SK-N-SH treated with all-trans-retinoic acid at 6 μM for 48 hours (cell line): Measurements from ENCODE around the gene TSC1.

Experiments
- ARNTL ChIP-seq: fragments of 450-650 bp; formaldehyde crosslinking; IDR thresholded peaks from 2 replicates; pipeline ENCODE4 v1.5.0; 2020; ENCODE audit warnings: low read depth, mild to moderate bottlenecking, moderate library complexity, borderline replicate concordance
- CSDC2 ChIP-seq: fragments of 250-450 bp; sonication (Bioruptor Pico); IDR thresholded peaks from 2 replicates; pipeline ENCODE4 v1.5.0; 2020; ENCODE audit warnings: mild to moderate bottlenecking, moderate library complexity
- GLIS3 ChIP-seq: fragments of 250-450 bp; sonication (Bioruptor Pico); IDR thresholded peaks from 2 replicates; pipeline ENCODE4 v1.5.0; 2020; ENCODE audit warnings: mild to moderate bottlenecking, moderate library complexity
- ISL1 ChIP-seq: fragments of 250-450 bp; sonication (Bioruptor Pico); IDR thresholded peaks from 2 replicates; pipeline ENCODE4 v2.1.2; 2022; ENCODE audit warnings: mild to moderate bottlenecking, moderate library complexity
- RARB ChIP-seq: fragments of 250-450 bp; sonication (Bioruptor Pico); IDR thresholded peaks from 2 replicates; pipeline ENCODE4 v1.8.0; 2021; ENCODE audit warnings: mild to moderate bottlenecking, moderate library complexity
- SNAI2 ChIP-seq: fragments of 250-450 bp; sonication (Bioruptor Pico); IDR thresholded peaks from 2 replicates; pipeline ENCODE4 v1.5.0; 2020; ENCODE audit warnings: mild to moderate bottlenecking, moderate library complexity
- TCF4 ChIP-seq: fragments of 250-450 bp; sonication (Bioruptor Pico); IDR thresholded peaks from 2 replicates; pipeline ENCODE4 v1.8.0; 2021; ENCODE audit warnings: mild to moderate bottlenecking, moderate library complexity, borderline replicate concordance
- ZC3H10 ChIP-seq: fragments of 250-450 bp; sonication (Bioruptor Pico); IDR thresholded peaks from 2 replicates; pipeline ENCODE4 v1.5.1; 2021; ENCODE audit warnings: mild to moderate bottlenecking, moderate library complexity
- ZNF565 ChIP-seq: fragments of 450-650 bp; formaldehyde crosslinking; conservative IDR thresholded peaks from 2 replicates; pipeline ENCODE4 v1.5.0; 2020; ENCODE audit warnings: low read depth, mild to moderate bottlenecking, moderate library complexity
- TF ChIP-seq, protein P1 (sequence below): fragments of 250-450 bp; sonication (Bioruptor Pico); IDR thresholded peaks from 2 replicates; pipeline ENCODE4 v1.5.1; 2021; ENCODE audit warnings: mild to moderate bottlenecking, moderate library complexity
- TF ChIP-seq, protein P2 (sequence below): fragments of 250-450 bp; sonication (Bioruptor Pico); IDR thresholded peaks from 2 replicates; pipeline ENCODE4 v1.8.0; 2020; ENCODE audit warnings: mild to moderate bottlenecking, moderate library complexity, borderline replicate concordance
- TF ChIP-seq, protein P3 (sequence below): fragments of 250-450 bp; sonication (Bioruptor Pico); IDR thresholded peaks from 2 replicates; pipeline ENCODE4 v1.5.1; 2020; ENCODE audit warnings: low read depth, mild to moderate bottlenecking, moderate library complexity
- TF ChIP-seq, protein P4 (sequence below): fragments of 250-450 bp; sonication (Bioruptor Pico); IDR thresholded peaks from 2 replicates; pipeline ENCODE4 v1.5.0; 2020; ENCODE audit warnings: mild to moderate bottlenecking, moderate library complexity

DNA sequence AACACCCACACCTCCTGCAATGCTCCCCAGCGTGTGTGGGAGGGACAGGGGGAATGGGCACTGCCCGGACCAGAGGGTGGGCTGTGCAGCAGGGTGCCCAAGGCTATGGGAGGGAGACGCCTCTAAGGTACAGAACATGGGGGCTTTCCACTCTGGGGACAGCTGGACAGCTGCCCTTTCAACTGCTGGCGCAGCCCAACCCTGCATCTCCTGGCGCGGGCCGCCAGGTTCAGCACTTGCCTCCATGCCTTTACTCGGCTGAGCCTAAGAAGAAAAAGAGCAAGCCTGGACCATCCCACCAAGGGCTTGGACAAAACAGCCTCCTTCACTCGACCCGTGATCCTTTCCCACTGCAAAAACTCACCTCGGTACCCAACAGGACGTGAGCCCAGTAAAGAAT is 81.3 kb downstream of the TSC1 start:
- TF ChIP-seq SNAI2 (CRISPR knock-in tag) (no peak), ZNF565 (no peak), ARNTL (CRISPR knock-in tag) (no peak), CSDC2 (CRISPR knock-in tag) (no peak), ISL1 (no peak), RARB (CRISPR knock-in tag) (no peak), ZC3H10 (CRISPR knock-in tag) (no peak), GLIS3 (CRISPR knock-in tag) (no peak), TCF4 (no peak)
- TF ChIP-seq, protein P1, sequence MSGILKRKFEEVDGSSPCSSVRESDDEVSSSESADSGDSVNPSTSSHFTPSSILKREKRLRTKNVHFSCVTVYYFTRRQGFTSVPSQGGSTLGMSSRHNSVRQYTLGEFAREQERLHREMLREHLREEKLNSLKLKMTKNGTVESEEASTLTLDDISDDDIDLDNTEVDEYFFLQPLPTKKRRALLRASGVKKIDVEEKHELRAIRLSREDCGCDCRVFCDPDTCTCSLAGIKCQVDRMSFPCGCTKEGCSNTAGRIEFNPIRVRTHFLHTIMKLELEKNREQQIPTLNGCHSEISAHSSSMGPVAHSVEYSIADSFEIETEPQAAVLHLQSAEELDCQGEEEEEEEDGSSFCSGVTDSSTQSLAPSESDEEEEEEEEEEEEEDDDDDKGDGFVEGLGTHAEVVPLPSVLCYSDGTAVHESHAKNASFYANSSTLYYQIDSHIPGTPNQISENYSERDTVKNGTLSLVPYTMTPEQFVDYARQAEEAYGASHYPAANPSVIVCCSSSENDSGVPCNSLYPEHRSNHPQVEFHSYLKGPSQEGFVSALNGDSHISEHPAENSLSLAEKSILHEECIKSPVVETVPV, result no peak
- TF ChIP-seq, protein P2, sequence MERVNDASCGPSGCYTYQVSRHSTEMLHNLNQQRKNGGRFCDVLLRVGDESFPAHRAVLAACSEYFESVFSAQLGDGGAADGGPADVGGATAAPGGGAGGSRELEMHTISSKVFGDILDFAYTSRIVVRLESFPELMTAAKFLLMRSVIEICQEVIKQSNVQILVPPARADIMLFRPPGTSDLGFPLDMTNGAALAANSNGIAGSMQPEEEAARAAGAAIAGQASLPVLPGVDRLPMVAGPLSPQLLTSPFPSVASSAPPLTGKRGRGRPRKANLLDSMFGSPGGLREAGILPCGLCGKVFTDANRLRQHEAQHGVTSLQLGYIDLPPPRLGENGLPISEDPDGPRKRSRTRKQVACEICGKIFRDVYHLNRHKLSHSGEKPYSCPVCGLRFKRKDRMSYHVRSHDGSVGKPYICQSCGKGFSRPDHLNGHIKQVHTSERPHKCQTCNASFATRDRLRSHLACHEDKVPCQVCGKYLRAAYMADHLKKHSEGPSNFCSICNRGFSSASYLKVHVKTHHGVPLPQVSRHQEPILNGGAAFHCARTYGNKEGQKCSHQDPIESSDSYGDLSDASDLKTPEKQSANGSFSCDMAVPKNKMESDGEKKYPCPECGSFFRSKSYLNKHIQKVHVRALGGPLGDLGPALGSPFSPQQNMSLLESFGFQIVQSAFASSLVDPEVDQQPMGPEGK, result no peak
- TF ChIP-seq, protein P3, sequence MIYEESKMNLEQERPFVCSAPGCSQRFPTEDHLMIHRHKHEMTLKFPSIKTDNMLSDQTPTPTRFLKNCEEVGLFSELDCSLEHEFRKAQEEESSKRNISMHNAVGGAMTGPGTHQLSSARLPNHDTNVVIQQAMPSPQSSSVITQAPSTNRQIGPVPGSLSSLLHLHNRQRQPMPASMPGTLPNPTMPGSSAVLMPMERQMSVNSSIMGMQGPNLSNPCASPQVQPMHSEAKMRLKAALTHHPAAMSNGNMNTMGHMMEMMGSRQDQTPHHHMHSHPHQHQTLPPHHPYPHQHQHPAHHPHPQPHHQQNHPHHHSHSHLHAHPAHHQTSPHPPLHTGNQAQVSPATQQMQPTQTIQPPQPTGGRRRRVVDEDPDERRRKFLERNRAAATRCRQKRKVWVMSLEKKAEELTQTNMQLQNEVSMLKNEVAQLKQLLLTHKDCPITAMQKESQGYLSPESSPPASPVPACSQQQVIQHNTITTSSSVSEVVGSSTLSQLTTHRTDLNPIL (CRISPR knock-in tag), result no peak
- TF ChIP-seq, protein P4, sequence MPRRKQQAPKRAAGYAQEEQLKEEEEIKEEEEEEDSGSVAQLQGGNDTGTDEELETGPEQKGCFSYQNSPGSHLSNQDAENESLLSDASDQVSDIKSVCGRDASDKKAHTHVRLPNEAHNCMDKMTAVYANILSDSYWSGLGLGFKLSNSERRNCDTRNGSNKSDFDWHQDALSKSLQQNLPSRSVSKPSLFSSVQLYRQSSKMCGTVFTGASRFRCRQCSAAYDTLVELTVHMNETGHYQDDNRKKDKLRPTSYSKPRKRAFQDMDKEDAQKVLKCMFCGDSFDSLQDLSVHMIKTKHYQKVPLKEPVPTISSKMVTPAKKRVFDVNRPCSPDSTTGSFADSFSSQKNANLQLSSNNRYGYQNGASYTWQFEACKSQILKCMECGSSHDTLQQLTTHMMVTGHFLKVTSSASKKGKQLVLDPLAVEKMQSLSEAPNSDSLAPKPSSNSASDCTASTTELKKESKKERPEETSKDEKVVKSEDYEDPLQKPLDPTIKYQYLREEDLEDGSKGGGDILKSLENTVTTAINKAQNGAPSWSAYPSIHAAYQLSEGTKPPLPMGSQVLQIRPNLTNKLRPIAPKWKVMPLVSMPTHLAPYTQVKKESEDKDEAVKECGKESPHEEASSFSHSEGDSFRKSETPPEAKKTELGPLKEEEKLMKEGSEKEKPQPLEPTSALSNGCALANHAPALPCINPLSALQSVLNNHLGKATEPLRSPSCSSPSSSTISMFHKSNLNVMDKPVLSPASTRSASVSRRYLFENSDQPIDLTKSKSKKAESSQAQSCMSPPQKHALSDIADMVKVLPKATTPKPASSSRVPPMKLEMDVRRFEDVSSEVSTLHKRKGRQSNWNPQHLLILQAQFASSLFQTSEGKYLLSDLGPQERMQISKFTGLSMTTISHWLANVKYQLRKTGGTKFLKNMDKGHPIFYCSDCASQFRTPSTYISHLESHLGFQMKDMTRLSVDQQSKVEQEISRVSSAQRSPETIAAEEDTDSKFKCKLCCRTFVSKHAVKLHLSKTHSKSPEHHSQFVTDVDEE (CRISPR knock-in tag), result no peak
